Common myeloid progenitor, CD34-positive (primary cell): ENCODE data around the gene NPSR1.

Source experiments
- CTCF ChIA-PET: fragments of 350-600 bp; sonication (Branson Sonifier 250); formaldehyde crosslinking; loops from one replicate; lab custom pipeline; 2021; ENCODE audit warnings: antibody characterized with exemption; lab: Charles Lee
- POLR2A ChIA-PET: fragments of 350-600 bp; sonication (Branson Sonifier 250); formaldehyde crosslinking; loops from one replicate; lab custom pipeline; 2021; ENCODE audit warnings: antibody characterized with exemption; lab: Charles Lee
- DNase-seq, 3 donors: peaks; one replicate each; pipeline versions ENCODE4 v3.0.0 to v3.0.0-alpha.2; 2013
- H3K27ac ChIP-seq, 2 experiments: 1 replicate in 1 of 2; 2 replicates in 1 of 2; pipeline ENCODE4 v1.7.0; 2013; ENCODE audit warnings: inconsistent platforms in 2 of 2, low read length in 2 of 2, mild to moderate bottlenecking in 2 of 2, low read depth in 1 of 2, moderate library complexity in 1 of 2; ENCODE audit not compliant: severe bottlenecking in 2 of 2, insufficient read depth in 1 of 2, poor library complexity in 1 of 2
- H3K27me3 ChIP-seq, 5 experiments: replicated peaks in 2 of 5; 1 replicate in 3 of 5; 2 replicates in 2 of 5; pipeline versions ENCODE4 v1.6.1 to v1.7.0; 2013; ENCODE audit warnings: low read length in 4 of 5, mild to moderate bottlenecking in 2 of 5, moderate library complexity in 2 of 5, inconsistent platforms in 1 of 5; ENCODE audit not compliant: insufficient read depth in 5 of 5, control insufficient read depth in 4 of 5
- H3K36me3 ChIP-seq, 4 experiments: 1 replicate in 2 of 4; 2 replicates in 2 of 4; pipeline versions ENCODE4 v1.6.1 to v1.7.0; 2013; ENCODE audit warnings: low read length in 3 of 4, control low read depth in 1 of 4, mild to moderate bottlenecking in 1 of 4; ENCODE audit not compliant: control insufficient read depth in 4 of 4, insufficient read depth in 4 of 4
- H3K4me1 ChIP-seq, 4 experiments: 1 replicate in 3 of 4; 2 replicates in 1 of 4; pipeline versions ENCODE4 v1.6.1 to v1.7.1; 2013; ENCODE audit warnings: low read length in 3 of 4, mild to moderate bottlenecking in 3 of 4, control low read depth in 1 of 4, inconsistent platforms in 1 of 4, moderate library complexity in 1 of 4; ENCODE audit not compliant: control insufficient read depth in 4 of 4, insufficient read depth in 4 of 4; ENCODE audit errors: control extremely low read depth in 1 of 4
- H3K4me3 ChIP-seq, 7 experiments: 1 replicate in 4 of 7; 2 replicates in 3 of 7; pipeline versions ENCODE4 v1.5.1 to v1.7.0; 2013; ENCODE audit warnings: mild to moderate bottlenecking in 7 of 7, low read length in 6 of 7, moderate library complexity in 6 of 7, inconsistent platforms in 2 of 7, low read depth in 2 of 7, control low read depth in 1 of 7; ENCODE audit not compliant: insufficient read depth in 4 of 7, control insufficient read depth in 1 of 7; ENCODE audit errors: extremely low read depth in 1 of 7
- H3K9me3 ChIP-seq, 5 experiments: 1 replicate in 4 of 5; 2 replicates in 1 of 5; pipeline versions ENCODE4 v1.6.1 to v1.7.1; 2013; ENCODE audit warnings: low read length in 4 of 5, mild to moderate bottlenecking in 2 of 5, inconsistent platforms in 1 of 5, low read depth in 1 of 5, moderate library complexity in 1 of 5; ENCODE audit not compliant: control insufficient read depth in 4 of 5, insufficient read depth in 2 of 5; ENCODE audit errors: control extremely low read depth in 1 of 5
- WGBS: methylation state at CpG from one replicate; pipeline ENCODE4 v1.1.5; 2013; ENCODE audit not compliant: insufficient coverage; 5-methylcytosine and 5-hydroxymethylcytosine counted together

NPSR1 gene

GRCh38 chr7:34734771-34735170 lies 76.8 kb downstream of the NPSR1 start:
- no peak for DNase-seq
- 100% methylated on average over 1 of the region's 1 CpG for WGBS
- Histone ChIP-seq H3K36me3 (no peaks in the 10 kb centered on the region), H3K27ac (no peak overlapping the region), H3K27me3 (peaks cover 0 to 4% (median 0%) of the 10 kb centered on the region in 5 experiments), H3K4me1 (peaks cover 0 to 2% (median 0%) of the 10 kb centered on the region in 4 experiments), H3K4me3 (no peak overlapping the region), H3K9me3 (no peaks in the 10 kb centered on the region)
- ChIA-PET POLR2A (no interaction called here), CTCF (no interaction called here)

DNA sequence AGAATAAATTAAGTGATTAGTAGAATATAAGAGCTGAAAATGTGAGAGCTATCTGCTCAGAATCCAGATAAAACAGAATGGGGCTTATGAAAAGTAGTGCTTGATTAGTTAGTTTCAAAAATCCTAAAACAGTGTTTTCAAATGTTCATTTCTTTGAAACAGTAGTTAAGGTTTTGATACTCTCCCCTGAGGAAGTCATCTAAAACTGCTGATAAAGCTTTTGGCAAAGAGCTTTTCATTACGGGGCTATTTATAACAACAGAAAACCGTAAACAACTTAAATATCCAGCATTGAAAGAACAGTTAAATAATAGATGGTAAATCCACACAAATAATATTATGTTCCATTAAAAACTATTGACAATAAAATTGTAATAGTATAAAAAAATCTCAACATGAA lies 77.5 kb downstream of the NPSR1 start:
- no peak overlapping the region for H3K4me3 ChIP-seq
- H3K27ac ChIP-seq: no peak overlapping the region
- ChIA-PET CTCF (no interaction called here), POLR2A (no interaction called here)
- DNase-seq: no peak
- H3K4me1 ChIP-seq: peaks cover 0 to 2% (median 0%) of the 10 kb centered on the region in 4 experiments
- H3K9me3 ChIP-seq: peaks cover 0 to under 1% (median 0%) of the 10 kb centered on the region in 5 experiments
- peaks cover 0 to 4% (median 0%) of the 10 kb centered on the region in 5 experiments for H3K27me3 ChIP-seq
- WGBS: no CpG with 5 or more reads among the region's 2 CpGs
- no peaks in the 10 kb centered on the region for H3K36me3 ChIP-seq

DNA sequence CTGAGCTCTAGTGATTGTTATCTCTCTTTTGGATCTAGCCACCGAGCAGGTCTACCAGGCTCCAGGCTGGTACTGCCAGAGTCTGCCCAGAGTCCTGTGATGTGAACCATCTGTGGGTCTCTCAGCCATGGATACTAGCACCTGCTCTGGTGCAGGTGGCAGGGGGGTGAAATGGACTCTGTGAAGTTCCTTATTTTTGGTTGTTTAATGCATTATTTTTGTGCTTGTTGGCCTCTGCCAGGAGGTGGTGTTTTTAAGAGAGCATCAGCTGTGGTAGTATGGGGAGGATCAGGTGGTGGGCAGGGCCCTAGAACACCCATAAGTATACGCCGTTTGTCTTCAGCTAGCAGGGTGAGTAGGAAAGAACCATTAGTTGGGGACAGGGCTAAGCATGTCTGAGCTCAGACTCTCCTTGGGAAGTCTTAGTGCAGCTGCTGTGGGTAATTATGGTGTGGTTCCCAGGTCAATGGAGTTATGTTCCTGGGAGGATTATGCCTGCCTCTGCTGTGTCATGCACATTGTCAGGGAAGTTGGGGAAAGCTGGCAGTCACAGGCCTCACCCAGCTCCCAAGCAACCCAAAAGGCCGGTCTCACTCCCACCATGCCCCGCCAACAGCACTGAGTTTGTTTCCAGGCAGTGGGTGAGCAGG lies 81.8 kb downstream of the NPSR1 start:
- peaks cover 0 to 2% (median 0%) of the 10 kb centered on the region in 4 experiments for H3K4me1 ChIP-seq
- 77% methylated on average over 5 of the region's 5 CpGs for WGBS
- H3K36me3 ChIP-seq: no peaks in the 10 kb centered on the region
- peaks cover 0 to 4% (median 0%) of the 10 kb centered on the region in 5 experiments for H3K27me3 ChIP-seq
- H3K4me3 ChIP-seq: no peak overlapping the region
- CTCF ChIA-PET: interaction anchor here (1.0 kb wide), 1 partner anchor 11 kb away, joined by 3 read pairs; no protein-coding TSS in a partner anchor
- POLR2A ChIA-PET: no interaction called here
- H3K9me3 ChIP-seq: peaks cover 0 to 12% (median 0%) of the 10 kb centered on the region in 5 experiments
- H3K27ac ChIP-seq: no peak overlapping the region
- peak in 1 of 3 donors; percentile 4 for DNase-seq

DNA sequence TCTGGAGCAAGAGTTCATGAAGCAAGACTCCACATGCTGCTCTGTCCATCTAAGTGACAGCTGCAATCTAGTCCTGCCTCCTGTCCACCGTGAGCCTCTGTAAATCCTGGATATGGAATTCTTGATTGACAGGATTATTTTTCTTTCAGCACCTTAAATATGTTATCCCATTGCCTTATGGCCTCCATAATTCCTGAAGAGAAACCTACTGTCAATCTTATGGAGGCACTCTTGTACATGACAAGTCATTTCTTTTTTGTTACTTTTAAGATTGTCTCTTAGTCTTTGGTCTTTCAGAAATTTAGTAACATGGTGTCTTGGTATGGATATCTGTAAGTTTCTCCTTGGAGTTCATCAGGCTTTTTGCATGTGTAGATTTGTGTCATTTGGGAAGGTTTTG lies 82.8 kb downstream of the NPSR1 start:
- ChIA-PET CTCF (no interaction called here), POLR2A (no interaction called here)
- H3K36me3 ChIP-seq: no peaks in the 10 kb centered on the region
- WGBS: 100% methylated on average over 1 of the region's 1 CpG
- no peak overlapping the region for H3K4me3 ChIP-seq
- peaks cover 0 to 2% (median 0%) of the 10 kb centered on the region in 4 experiments for H3K4me1 ChIP-seq
- no peak for DNase-seq
- H3K27ac ChIP-seq: no peak overlapping the region
- H3K27me3 ChIP-seq: peaks cover 0 to 4% (median 0%) of the 10 kb centered on the region in 5 experiments
- H3K9me3 ChIP-seq: peaks cover 0 to 12% (median 0%) of the 10 kb centered on the region in 5 experiments

GRCh38 chr7:34747176-34747781 lies 89.3 kb downstream of the NPSR1 start:
- H3K4me1 ChIP-seq: no peaks in the 10 kb centered on the region
- H3K27ac ChIP-seq: no peak overlapping the region
- no peak for DNase-seq
- POLR2A ChIA-PET: no interaction called here
- WGBS: 94% methylated on average over 8 of the region's 8 CpGs
- no peaks in the 10 kb centered on the region for H3K27me3 ChIP-seq
- no peak overlapping the region for H3K4me3 ChIP-seq
- no peaks in the 10 kb centered on the region for H3K36me3 ChIP-seq
- CTCF ChIA-PET: no interaction called here
- peaks cover 0 to 6% (median 0%) of the 10 kb centered on the region in 5 experiments for H3K9me3 ChIP-seq

DNA sequence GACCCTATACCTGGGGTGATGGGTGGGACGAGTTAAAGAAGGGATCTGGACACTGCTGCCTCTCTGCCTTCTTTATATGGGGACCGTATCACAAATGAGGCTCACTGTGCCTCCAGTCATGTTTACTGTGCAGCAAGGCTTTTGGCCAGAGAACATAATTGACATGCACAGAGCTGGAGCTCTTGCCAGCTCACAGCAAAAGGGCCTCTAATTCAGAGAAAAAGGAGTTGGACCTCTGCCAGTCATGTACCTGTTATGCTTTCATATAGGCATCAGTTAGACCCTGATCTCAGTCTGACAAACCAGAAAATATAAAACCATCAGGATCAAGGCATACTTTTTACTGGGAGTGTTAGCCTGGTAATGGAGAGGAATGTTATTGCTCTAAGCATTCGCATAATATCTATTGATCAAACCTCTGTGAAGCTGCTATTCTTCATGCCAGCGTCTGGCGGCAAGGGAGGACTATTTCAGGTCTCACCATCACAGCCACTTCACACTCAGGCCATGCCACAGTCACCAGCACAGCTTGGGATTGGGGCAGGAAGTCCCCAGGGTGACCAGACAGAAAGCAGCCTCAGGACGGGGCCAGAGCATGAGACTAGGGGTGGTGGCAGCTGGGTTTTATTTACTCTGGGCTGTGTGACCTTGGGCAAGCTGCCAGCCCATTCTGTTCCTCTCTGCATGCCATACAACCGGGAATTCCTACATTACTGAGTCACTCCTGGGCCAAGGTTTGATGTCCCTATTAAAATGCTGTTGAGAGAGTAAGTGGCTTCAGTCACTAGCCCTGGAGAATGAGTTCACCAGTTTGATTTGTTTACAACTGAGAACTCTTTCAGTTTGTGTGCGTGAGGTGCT lies 90.1 kb downstream of the NPSR1 start:
- Histone ChIP-seq H3K4me3 (no peak overlapping the region), H3K4me1 (no peaks in the 10 kb centered on the region), H3K27me3 (no peaks in the 10 kb centered on the region), H3K9me3 (peaks cover 0 to 4% (median 0%) of the 10 kb centered on the region in 5 experiments), H3K27ac (no peak overlapping the region), H3K36me3 (no peaks in the 10 kb centered on the region)
- POLR2A ChIA-PET: no interaction called here
- CTCF ChIA-PET: no interaction called here
- 97% methylated on average over 5 of the region's 8 CpGs for WGBS
- no peak for DNase-seq
